GM12875 (cell line): ENCODE results near the gene CYTL1.
"Not testable (repeated sequence)": the region's sequence is repeated elsewhere in the genome, so short reads cannot be mapped to it uniquely, and the experiment has no call there.

Experiments used
- H3K4me3 ChIP-seq: one replicate; pipeline ENCODE4 v1.5.1; 2011; ENCODE audit warnings: low read depth, low read length, control low read depth
- TF ChIP-seq, protein P1 (sequence below): IDR thresholded peaks from 2 replicates; pipeline ENCODE4 v1.5.1; 2011; ENCODE audit warnings: low read depth, mild to moderate bottlenecking, control low read depth, inconsistent platforms, low read length, moderate library complexity, borderline replicate concordance; ENCODE audit not compliant: insufficient read depth

The CYTL1 gene

DNA sequence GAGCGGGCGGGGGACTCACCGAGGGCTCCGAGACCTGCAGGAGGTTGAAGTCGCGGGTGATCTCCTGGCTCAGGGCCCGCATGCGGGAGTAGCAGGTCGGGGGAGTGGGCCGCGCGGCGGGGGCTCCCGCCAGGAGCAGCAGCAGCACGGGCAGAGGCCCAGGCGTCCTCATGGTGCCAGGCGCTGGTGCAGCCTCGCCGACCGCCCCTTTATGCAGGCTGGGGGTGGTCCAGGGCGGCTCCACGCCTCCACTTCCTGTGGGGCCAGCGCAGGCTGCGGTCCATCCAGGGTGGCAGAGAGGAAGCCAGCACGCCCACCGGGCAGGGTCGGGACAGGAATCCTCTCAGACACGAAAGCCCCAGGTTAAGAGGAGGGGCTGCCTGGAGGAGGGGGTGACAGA is at the start of gene CYTL1:
Gene CYTL1 (minus strand): TSS at position 185 of the 400 bp plus-strand sequence. CDS start 13 bp downstream, at position 172.
- TF ChIP-seq, protein P1, sequence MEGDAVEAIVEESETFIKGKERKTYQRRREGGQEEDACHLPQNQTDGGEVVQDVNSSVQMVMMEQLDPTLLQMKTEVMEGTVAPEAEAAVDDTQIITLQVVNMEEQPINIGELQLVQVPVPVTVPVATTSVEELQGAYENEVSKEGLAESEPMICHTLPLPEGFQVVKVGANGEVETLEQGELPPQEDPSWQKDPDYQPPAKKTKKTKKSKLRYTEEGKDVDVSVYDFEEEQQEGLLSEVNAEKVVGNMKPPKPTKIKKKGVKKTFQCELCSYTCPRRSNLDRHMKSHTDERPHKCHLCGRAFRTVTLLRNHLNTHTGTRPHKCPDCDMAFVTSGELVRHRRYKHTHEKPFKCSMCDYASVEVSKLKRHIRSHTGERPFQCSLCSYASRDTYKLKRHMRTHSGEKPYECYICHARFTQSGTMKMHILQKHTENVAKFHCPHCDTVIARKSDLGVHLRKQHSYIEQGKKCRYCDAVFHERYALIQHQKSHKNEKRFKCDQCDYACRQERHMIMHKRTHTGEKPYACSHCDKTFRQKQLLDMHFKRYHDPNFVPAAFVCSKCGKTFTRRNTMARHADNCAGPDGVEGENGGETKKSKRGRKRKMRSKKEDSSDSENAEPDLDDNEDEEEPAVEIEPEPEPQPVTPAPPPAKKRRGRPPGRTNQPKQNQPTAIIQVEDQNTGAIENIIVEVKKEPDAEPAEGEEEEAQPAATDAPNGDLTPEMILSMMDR: no peak
- no peak within 1 kb of the TSS for H3K4me3 ChIP-seq

GRCh38 chr4:5067908-5068307 is 48.6 kb upstream of the CYTL1 start:
- no peak overlapping the region for H3K4me3 ChIP-seq
- TF ChIP-seq, protein P1: no peak

DNA sequence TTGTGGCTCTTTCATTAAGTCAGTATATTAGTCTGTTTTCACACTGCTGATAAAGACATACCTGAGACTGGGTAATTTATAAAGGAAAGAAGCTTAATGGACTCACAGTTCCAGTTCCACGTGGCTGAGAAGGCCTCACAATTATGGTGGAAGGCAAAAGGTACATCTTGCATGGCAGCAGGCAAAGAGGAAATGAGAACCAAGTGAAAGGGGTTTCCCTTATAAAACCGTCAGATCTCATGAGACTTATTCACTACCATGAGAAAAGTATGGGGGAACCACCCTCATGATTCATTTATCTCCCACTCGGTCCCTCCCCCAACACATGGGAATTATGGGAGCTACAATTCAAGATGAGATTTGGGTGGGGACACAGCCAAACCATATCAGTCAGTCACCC is 47.7 kb upstream of the CYTL1 start:
- H3K4me3 ChIP-seq: not testable (repeated sequence)

DNA sequence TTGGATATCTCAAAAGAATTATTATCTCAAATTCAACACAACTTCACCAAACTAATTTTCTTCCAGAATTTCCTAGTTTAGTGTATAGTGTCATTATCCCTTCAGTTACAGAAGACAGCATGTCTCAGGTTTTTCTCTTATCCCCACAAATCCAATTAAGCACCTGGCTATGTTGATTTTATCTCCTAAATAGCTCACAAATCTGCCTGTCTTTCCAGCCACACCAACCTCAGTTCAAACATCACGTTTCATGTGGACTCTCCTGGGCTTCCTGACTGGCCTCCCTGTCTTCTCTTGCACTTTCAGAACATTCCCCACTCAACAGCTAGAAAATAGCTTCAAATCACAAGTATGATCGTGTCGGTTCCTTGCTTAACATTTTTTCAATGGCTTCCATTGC is 46.8 kb upstream of the CYTL1 start:
- H3K4me3 ChIP-seq: no peak overlapping the region
- TF ChIP-seq, protein P1: no peak

GRCh38 chr4:5055411-5055810 is 36.2 kb upstream of the CYTL1 start:
- H3K4me3 ChIP-seq: no peak overlapping the region
- TF ChIP-seq, protein P1: no peak

DNA sequence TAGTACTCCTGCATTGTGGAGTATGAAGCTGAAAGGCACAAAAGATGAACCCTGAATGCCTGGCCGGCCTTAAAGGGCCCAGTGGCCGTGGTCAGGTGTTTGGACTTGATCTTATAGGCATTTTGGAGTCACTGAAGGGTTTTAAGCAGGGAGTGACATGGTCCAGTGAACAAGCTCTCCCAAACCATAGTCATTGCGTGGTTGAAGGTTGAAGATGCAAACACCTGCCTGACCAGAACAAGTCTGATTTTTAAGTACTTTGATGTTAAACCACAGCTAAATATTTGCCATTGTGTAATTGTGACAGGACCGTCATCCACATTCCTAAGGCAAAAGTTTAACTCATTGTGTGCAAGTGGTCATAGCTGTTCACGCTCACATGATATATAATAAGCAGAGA is 35.3 kb upstream of the CYTL1 start:
- TF ChIP-seq, protein P1: no peak
- no peak overlapping the region for H3K4me3 ChIP-seq

GRCh38 chr4:5052726-5053425 is 33.6 kb upstream of the CYTL1 start:
- TF ChIP-seq, protein P1: no peak
- no peak overlapping the region for H3K4me3 ChIP-seq
